ENCODE results near the gene KLHDC8A. TPM values are rescaled to one million over a fixed set of nuclear protein-coding genes. Genes with fewer than 3 reads are reported as not detected.

Gene KLHDC8A
- polyA plus RNA-seq, 1 donor (not counting 4 experiments of a cell fraction or from before 2014, with no cell fraction given), result not detected

- peak overlapping the region; percentile 97 for H3K4me2 ChIP-seq (ENCODE audit: control insufficient read depth, extremely low read depth, insufficient read depth, low read depth, low read length)
- H3K79me2 ChIP-seq (ENCODE audit: control insufficient read depth, insufficient read depth, low read length), result peaks cover 87% of the 10 kb centered on the region
- dilution Hi-C loops (cut with MboI; ENCODE audit: extremely low pct_ligation_motif_present, low sequenced_read_pairs), result no loop called here
- H3K9ac ChIP-seq (ENCODE audit: control insufficient read depth, extremely low read depth, insufficient read depth, low read length), result peak overlapping the region; percentile 54
- H4K20me1 ChIP-seq (ENCODE audit: control insufficient read depth, extremely low read depth, insufficient read depth, low read length), result peaks cover 6% of the 10 kb centered on the region
- no peak overlapping the region for H2AFZ ChIP-seq (ENCODE audit: control insufficient read depth, low read length)
- peak in 1 of 3 experiments; percentile 37 for TF ChIP-seq CTCF (optimal IDR thresholded peaks at IDR 0.05 in 1 of 3, IDR thresholded peaks at IDR 0.05 in 1 of 3, conservative IDR thresholded peaks at IDR 0.05 in 1 of 3; ENCODE audit: extremely low read depth in 1 of 3, insufficient read depth in 2 of 3, low read length in 3 of 3)
- TF ChIP-seq EZH2 (IDR thresholded peaks at IDR 0.05; ENCODE audit: low read length), result no peak
- peak overlapping the region; percentile 89 for H3K27ac ChIP-seq (ENCODE audit: control insufficient read depth, insufficient read depth, low read length)
- peaks cover 42% of the 10 kb centered on the region for H3K4me1 ChIP-seq (ENCODE audit: control insufficient read depth, extremely low read depth, insufficient read depth, low read length)
- H3K9me3 ChIP-seq (ENCODE audit: control insufficient read depth, low read depth, low read length), result no peaks in the 10 kb centered on the region
- peak overlapping the region; percentile 60 to 91 (median 90) for H3K4me3 ChIP-seq (ENCODE audit: control insufficient read depth in 2 of 3, extremely low read depth in 1 of 3, insufficient read depth in 2 of 3, low read depth in 1 of 3, low read length in 3 of 3)
- H3K27me3 ChIP-seq (ENCODE audit: control insufficient read depth, extremely low read depth, insufficient read depth, low read length), result no peaks in the 10 kb centered on the region
- H3K36me3 ChIP-seq (ENCODE audit: control insufficient read depth in 2 of 2, extremely low read depth in 1 of 2, insufficient read depth in 2 of 2, low read length in 2 of 2), result peaks cover under 1 to 5% of the 10 kb centered on the region in 2 experiments
- DNase-seq (ENCODE audit: low read depth, low spot score), result no peak
- no peak for FAIRE-seq
- no peaks in the 10 kb centered on the region for H3K9me1 ChIP-seq (ENCODE audit: control insufficient read depth, extremely low read depth, insufficient read depth, low read length)
Measured at GRCh38 chr1:205317311-205317917, 39.3 kb downstream of the KLHDC8A start.

GRCh38 chr1:205316161-205316566 lies 40.6 kb downstream of the KLHDC8A start:
- Histone ChIP-seq H4K20me1 (ENCODE audit: control insufficient read depth, extremely low read depth, insufficient read depth, low read length) (peaks cover 6% of the 10 kb centered on the region), H3K4me2 (ENCODE audit: control insufficient read depth, extremely low read depth, insufficient read depth, low read depth, low read length) (peak overlapping the region; percentile 97), H3K79me2 (ENCODE audit: control insufficient read depth, insufficient read depth, low read length) (peaks cover 94% of the 10 kb centered on the region), H3K36me3 (ENCODE audit: control insufficient read depth in 2 of 2, extremely low read depth in 1 of 2, insufficient read depth in 2 of 2, low read length in 2 of 2) (peaks cover 6 to 15% of the 10 kb centered on the region in 2 experiments), H3K9me3 (ENCODE audit: control insufficient read depth, low read depth, low read length) (no peaks in the 10 kb centered on the region), H3K27me3 (ENCODE audit: control insufficient read depth, extremely low read depth, insufficient read depth, low read length) (no peaks in the 10 kb centered on the region), H3K9me1 (ENCODE audit: control insufficient read depth, extremely low read depth, insufficient read depth, low read length) (no peaks in the 10 kb centered on the region), H3K9ac (ENCODE audit: control insufficient read depth, extremely low read depth, insufficient read depth, low read length) (no peak overlapping the region), H2AFZ (ENCODE audit: control insufficient read depth, low read length) (no peak overlapping the region), H3K27ac (ENCODE audit: control insufficient read depth, insufficient read depth, low read length) (peak overlapping the region; percentile 8), H3K4me1 (ENCODE audit: control insufficient read depth, extremely low read depth, insufficient read depth, low read length) (peaks cover 42% of the 10 kb centered on the region), H3K4me3 (ENCODE audit: control insufficient read depth in 2 of 3, extremely low read depth in 1 of 3, insufficient read depth in 2 of 3, low read depth in 1 of 3, low read length in 3 of 3) (no peak overlapping the region)
- FAIRE-seq (no peak), DNase-seq (ENCODE audit: low read depth, low spot score) (no peak)
- dilution Hi-C loops (cut with MboI; ENCODE audit: extremely low pct_ligation_motif_present, low sequenced_read_pairs), result no loop called here
- TF ChIP-seq CTCF (optimal IDR thresholded peaks at IDR 0.05 in 1 of 3, IDR thresholded peaks at IDR 0.05 in 1 of 3, conservative IDR thresholded peaks at IDR 0.05 in 1 of 3; ENCODE audit: extremely low read depth in 1 of 3, insufficient read depth in 2 of 3, low read length in 3 of 3), result no peak
- TF ChIP-seq EZH2 (IDR thresholded peaks at IDR 0.05; ENCODE audit: low read length), result no peak

Measured in keratinocyte (primary cell).